Ishikawa (cell line): Measurements from ENCODE around the gene DIP2B.

Experiments used
- CEBPB ChIP-seq: IDR thresholded peaks from 2 replicates; pipeline ENCODE4 v1.6.1; 2012
- CREB1 ChIP-seq: IDR thresholded peaks from 2 replicates; pipeline ENCODE4 v1.6.1; 2012; ENCODE audit warnings: low read depth
- EGR1 ChIP-seq: IDR thresholded peaks from 2 replicates; pipeline ENCODE4 v1.6.1; 2012
- EP300 ChIP-seq: IDR thresholded peaks from 2 replicates; pipeline ENCODE4 v1.6.1; 2012; ENCODE audit warnings: borderline replicate concordance
- FOXM1 ChIP-seq: IDR thresholded peaks from 2 replicates; pipeline ENCODE4 v1.6.1; 2012; ENCODE audit warnings: low read depth, borderline replicate concordance
- MAX ChIP-seq: IDR thresholded peaks from 2 replicates; pipeline ENCODE4 v1.6.1; 2012
- NFIC ChIP-seq: IDR thresholded peaks from 2 replicates; pipeline ENCODE4 v1.6.1; 2012
- RAD21 ChIP-seq: IDR thresholded peaks from 2 replicates; pipeline ENCODE4 v1.6.1; 2012; ENCODE audit warnings: low read depth
- TAF1 ChIP-seq: IDR thresholded peaks from 2 replicates; pipeline ENCODE4 v1.6.1; 2012; ENCODE audit warnings: low read depth, mild to moderate bottlenecking
- TCF12 ChIP-seq: IDR thresholded peaks from 2 replicates; pipeline ENCODE4 v1.6.1; 2012; ENCODE audit warnings: low read depth
- TEAD4 ChIP-seq: IDR thresholded peaks from 2 replicates; pipeline ENCODE4 v1.6.1; 2012
- YY1 ChIP-seq: IDR thresholded peaks from 2 replicates; pipeline ENCODE4 v1.6.1; 2012; ENCODE audit warnings: low read depth
- ZBTB7A ChIP-seq: IDR thresholded peaks from 2 replicates; pipeline ENCODE4 v1.6.1; 2012; ENCODE audit warnings: low read depth
- TF ChIP-seq, protein P1 (sequence below): IDR thresholded peaks from 2 replicates; pipeline ENCODE4 v1.6.1; 2012; ENCODE audit warnings: low read depth, mild to moderate bottlenecking
- TF ChIP-seq, protein P2 (sequence below): IDR thresholded peaks from 2 replicates; pipeline ENCODE4 v1.6.1; 2012

DIP2B gene

GRCh38 chr12:50536831-50537537 lies 32.2 kb downstream of the DIP2B start:
- no peak for TF ChIP-seq RAD21
- TF ChIP-seq MAX, result no peak
- no peak for TF ChIP-seq EGR1
- no peak for TF ChIP-seq NFIC
- no peak for TF ChIP-seq CEBPB
- TF ChIP-seq TAF1, result no peak
- no peak for TF ChIP-seq YY1

DNA sequence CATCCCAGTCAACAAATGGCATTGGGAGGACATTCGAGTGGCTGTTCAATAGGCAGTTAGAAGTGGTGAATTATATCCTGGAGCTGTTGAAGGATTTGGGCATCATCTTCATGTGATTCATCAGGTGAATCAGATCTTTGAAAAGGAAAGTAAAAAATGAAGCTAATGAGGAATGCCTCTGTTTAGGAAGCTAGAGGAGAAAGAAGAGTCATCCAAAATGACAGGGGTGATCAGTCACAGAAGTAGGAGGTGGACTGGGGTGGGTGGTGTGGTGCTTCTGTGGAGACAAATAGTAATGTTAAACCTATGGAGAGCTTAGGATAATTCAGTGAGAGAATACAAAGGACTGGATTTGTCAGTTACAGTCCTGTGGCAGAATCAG lies 32.7 kb downstream of the DIP2B start:
- TF ChIP-seq MAX, result no peak
- TF ChIP-seq, protein P1, sequence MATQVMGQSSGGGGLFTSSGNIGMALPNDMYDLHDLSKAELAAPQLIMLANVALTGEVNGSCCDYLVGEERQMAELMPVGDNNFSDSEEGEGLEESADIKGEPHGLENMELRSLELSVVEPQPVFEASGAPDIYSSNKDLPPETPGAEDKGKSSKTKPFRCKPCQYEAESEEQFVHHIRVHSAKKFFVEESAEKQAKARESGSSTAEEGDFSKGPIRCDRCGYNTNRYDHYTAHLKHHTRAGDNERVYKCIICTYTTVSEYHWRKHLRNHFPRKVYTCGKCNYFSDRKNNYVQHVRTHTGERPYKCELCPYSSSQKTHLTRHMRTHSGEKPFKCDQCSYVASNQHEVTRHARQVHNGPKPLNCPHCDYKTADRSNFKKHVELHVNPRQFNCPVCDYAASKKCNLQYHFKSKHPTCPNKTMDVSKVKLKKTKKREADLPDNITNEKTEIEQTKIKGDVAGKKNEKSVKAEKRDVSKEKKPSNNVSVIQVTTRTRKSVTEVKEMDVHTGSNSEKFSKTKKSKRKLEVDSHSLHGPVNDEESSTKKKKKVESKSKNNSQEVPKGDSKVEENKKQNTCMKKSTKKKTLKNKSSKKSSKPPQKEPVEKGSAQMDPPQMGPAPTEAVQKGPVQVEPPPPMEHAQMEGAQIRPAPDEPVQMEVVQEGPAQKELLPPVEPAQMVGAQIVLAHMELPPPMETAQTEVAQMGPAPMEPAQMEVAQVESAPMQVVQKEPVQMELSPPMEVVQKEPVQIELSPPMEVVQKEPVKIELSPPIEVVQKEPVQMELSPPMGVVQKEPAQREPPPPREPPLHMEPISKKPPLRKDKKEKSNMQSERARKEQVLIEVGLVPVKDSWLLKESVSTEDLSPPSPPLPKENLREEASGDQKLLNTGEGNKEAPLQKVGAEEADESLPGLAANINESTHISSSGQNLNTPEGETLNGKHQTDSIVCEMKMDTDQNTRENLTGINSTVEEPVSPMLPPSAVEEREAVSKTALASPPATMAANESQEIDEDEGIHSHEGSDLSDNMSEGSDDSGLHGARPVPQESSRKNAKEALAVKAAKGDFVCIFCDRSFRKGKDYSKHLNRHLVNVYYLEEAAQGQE, result no peak
- TF ChIP-seq, protein P2, sequence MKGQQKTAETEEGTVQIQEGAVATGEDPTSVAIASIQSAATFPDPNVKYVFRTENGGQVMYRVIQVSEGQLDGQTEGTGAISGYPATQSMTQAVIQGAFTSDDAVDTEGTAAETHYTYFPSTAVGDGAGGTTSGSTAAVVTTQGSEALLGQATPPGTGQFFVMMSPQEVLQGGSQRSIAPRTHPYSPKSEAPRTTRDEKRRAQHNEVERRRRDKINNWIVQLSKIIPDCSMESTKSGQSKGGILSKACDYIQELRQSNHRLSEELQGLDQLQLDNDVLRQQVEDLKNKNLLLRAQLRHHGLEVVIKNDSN, result no peak
- TF ChIP-seq EGR1, result no peak
- no peak for TF ChIP-seq ZBTB7A
- TF ChIP-seq TEAD4, result no peak
- no peak for TF ChIP-seq YY1
- no peak for TF ChIP-seq CEBPB
- TF ChIP-seq CREB1, result no peak
- no peak for TF ChIP-seq RAD21
- no peak for TF ChIP-seq TAF1
- no peak for TF ChIP-seq NFIC
- no peak for TF ChIP-seq FOXM1
- no peak for TF ChIP-seq EP300
- no peak for TF ChIP-seq TCF12

DNA sequence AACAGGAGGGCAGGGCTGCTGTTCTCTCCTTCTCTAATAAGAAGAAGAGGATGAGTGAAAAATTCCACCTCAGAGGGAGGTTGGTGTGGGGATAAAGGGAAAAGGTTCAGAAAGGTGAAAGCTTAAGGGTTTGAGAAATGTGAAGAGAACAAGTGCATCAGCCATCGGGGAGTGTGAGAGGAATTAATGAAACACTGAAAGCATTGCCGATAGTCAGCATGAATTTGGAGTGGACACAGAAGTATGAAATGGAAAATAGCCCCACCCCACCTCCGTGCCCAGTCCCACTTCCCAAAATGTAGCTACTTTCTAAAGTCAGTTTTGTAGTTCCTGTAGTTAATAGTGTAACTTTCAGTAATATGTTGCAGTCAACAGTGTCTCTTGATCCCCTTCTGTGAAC lies 33.4 kb downstream of the DIP2B start:
- no peak for TF ChIP-seq RAD21
- TF ChIP-seq TCF12, result no peak
- TF ChIP-seq CREB1, result no peak
- no peak for TF ChIP-seq ZBTB7A
- no peak for TF ChIP-seq NFIC

- no peak for TF ChIP-seq TCF12
- TF ChIP-seq TAF1, result no peak
- no peak for TF ChIP-seq EP300
- no peak for TF ChIP-seq EGR1
- no peak for TF ChIP-seq NFIC
- TF ChIP-seq ZBTB7A, result no peak
- TF ChIP-seq, protein P1, result no peak
- no peak for TF ChIP-seq RAD21
- TF ChIP-seq CEBPB, result no peak
- TF ChIP-seq TEAD4, result no peak
- TF ChIP-seq YY1, result no peak
- TF ChIP-seq CREB1, result no peak
- no peak for TF ChIP-seq MAX
Observed at GRCh38 chr12:50541139-50541538, 36.4 kb downstream of the DIP2B start.

DNA sequence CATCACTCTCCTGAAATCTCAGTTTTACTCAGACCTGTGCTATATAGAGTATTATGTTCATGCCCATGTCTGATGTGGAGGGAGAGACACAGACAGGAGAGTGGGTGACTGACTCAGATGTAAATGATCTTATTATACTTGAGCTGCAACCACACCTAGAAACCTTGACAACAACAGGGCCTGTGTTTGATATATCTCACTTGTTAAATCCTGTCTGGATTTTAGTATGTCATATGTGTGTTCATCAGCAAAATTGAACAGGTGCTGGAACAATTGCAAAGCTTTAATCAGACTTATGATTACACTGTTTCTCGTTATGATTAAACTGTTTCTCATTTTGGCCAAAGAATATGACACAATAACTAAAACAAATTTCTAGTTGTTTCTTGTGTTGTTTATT lies 37.7 kb downstream of the DIP2B start:
- TF ChIP-seq EGR1, result no peak
- TF ChIP-seq RAD21, result no peak

- no peak for TF ChIP-seq EP300
- no peak for TF ChIP-seq EGR1
- TF ChIP-seq FOXM1, result no peak
- TF ChIP-seq RAD21, result no peak
- no peak for TF ChIP-seq TEAD4
- TF ChIP-seq TCF12, result no peak
- TF ChIP-seq, protein P2, result no peak
- no peak for TF ChIP-seq MAX
- no peak for TF ChIP-seq TAF1
Observed at GRCh38 chr12:50545213-50545612, 40.4 kb downstream of the DIP2B start.
